NCI-H1048 (cell line): Measurements from ENCODE around the gene NOC2L.
"Not testable (repeated sequence)": the region's sequence is repeated elsewhere in the genome, so short reads cannot be mapped to it uniquely, and the experiment has no call there.

Experiments
- DNase-seq: peaks from one replicate; lab custom pipeline; 2025; lab: John Stamatoyannopoulos, UW

NOC2L gene

DNA sequence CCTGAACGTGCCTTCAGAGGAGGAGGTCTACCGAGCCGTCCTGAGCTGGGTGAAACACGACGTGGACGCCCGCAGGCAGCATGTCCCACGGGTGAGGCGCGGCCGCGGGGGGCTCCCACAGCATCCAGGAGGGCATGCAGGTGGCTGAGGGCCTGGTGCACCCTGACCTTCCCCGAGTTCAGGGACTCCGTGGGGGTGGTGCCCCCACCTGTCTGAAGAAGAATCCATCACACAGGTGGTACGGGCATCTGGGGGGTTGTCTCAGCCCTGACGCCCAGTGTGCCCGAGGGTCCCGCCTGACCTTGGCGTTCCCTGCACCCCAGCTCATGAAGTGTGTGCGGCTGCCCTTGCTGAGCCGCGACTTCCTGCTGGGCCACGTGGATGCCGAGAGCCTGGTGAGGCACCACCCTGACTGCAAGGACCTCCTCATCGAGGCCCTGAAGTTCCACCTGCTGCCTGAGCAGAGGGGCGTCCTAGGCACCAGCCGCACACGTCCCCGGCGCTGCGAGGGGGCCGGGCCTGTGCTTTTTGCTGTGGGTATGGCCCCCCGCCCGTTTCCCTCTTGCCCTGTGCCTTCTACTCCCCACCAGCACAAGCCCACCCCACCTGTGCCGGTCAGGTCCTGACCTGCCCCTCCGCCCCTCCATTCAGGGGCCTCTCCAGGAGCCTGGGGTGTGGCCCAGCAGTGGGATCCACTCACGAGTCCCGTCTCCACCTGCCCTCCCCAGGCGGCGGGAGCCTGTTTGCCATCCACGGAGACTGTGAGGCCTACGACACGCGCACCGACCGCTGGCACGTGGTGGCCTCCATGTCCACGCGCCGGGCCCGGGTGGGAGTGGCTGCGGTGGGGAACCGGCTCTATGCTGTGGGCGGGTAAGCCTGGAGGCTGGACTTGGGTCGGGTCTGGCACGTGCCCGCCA, 3.6 kb upstream of the NOC2L start:
- no peak for DNase-seq

DNA sequence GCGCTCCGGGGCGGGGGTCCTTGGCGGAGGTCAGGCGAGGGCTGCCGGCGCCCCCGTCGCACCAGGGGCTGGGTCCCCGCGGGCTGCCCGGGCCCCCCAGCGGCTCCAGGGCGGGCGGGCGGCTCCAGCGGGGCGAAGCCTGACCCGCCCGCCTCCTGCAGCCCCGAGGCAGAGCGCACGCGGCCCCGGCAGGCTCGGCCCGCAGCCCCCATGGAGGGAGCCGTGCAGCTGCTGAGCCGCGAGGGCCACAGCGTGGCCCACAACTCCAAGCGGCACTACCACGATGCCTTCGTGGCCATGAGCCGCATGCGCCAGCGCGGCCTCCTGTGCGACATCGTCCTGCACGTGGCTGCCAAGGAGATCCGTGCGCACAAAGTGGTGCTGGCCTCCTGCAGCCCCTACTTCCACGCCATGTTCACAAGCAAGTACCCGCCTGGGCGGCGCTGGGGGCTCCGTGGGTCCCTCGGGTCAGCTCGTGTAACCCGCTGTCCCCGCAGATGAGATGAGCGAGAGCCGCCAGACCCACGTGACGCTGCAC, 2.1 kb upstream of the NOC2L start:
- DNase-seq: no peak

DNA sequence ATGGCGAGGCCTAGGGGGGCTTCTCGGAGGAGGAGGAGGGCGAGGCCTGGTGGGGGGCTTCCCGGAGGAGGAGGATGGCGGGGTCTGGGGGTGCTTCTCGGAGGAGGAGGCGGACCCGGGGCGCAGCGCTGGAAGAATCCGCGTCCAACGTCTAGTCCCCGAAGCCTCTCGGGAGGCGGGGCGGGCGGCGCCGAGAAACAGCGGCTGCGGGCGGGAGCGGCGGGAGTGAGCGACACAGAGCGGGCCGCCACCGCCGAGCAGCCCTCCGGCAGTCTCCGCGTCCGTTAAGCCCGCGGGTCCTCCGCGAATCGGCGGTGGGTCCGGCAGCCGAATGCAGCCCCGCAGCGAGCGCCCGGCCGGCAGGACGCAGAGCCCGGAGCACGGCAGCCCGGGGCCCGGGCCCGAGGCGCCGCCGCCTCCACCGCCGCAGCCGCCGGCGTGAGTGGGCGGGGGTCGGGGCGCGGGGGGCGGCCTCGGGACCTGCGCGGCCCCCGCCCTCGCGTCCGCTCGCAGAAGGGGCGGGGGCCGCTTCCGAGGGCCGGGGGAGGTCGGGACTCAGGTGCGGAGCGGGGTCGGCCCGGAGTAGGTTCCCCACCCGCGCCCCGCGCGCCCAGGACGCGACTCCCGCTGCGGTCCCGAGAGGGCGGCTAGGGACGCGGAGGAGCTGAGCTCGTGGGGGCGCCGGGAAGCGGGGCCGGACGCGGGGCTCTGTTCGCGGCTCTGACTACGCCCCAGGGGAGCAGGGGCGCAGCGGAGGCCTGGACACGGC, 1.5 kb upstream of the NOC2L start, which contains the start of gene KLHL17:
TSS of gene KLHL17 (plus strand) at position 222 of the 769 bp plus-strand sequence. CDS start at position 332, 110 bp downstream.
- no peak for DNase-seq

DNA sequence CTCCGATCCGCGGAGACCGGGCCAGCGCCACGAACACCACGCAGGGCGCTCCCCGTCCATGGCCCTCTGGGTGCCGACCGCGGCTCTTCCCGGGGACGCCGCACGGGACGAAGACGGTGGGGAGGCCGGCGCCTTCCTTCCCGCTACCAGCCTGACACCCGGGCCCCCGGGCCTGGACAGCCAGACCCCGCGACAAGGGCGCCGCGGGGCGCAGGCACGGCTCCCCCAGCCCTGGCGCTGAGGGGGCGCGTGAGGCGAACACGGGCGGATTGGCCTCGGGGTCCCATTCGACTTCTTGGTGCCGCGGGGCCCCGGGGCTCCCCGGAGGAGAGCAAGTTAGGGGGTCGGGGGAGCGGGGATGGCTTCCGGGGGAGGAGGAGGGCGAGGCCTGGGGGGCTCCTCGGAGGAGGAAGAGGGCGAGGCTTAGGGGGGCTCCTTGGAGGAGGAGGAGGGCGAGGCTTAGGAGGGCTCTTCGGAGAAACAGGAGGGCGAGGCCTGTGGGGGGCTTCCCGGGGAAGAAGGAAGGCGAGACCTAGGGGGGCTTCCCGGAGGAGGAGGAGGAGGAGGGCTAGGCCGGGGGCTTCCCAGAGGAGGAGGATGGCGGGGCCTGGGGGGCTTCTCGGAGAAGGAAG, 791 bp upstream of the NOC2L start:
- no peak for DNase-seq

DNA sequence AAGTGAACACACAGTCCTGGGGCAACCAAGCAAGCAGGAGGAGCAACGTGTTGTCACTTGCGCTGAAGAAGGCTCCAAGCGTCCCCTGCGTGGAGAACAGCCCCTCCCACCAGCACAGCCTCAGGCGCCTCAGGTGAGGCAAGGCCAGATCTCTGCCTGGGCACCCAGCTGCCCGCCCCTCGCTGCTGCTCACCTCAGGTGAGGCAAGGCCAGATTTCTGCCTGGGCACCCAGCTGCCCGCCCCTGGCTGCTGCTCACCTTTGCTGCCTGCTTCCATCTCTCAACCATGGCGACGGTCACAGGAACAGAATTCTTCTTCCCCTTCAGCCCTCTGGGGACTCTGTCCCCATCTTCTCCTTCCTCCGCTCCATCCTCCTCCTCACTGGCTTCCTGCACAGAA, 2.4 kb downstream of the NOC2L start:
- DNase-seq: no peak

DNA sequence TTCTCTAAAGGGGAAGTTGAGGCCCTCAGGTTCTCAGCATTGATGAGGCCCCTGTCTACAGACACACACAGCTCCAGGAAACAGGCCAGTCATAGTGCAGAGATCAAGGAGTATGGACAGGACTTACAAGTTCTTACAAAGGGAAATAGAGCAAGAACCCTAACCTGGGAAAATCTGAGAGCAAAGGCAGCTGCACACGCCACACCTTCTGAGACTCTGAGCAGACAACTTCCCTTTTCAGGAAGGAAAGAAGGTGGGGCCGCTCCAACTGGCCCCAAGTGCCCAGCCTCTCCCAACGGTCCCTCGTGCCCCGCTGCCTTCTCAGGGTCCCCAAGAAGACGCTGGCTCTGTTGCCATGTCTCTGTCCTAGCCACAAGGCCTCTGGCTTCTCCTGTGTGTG, 3.6 kb downstream of the NOC2L start:
- no peak for DNase-seq

DNA sequence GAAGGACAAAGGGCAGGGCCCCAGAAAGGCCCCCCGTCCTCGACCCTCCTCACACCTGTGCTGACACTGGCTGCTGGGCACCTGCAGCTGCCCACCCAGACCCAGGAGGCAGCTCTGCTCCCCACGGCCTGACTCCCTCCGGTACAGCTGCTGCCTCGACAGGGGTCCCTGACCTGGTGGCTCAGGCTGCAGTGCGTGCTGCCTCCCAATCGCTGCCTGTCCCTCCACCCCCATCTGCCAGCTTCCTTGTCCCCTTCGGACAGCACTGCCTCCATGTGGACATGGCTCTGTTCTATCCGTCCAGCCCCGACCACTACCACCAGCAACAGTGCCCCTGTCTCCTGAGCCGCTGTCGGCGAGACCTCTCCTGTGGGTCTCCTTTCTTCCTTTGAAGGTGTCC, 4.1 kb downstream of the NOC2L start:
- no peak for DNase-seq

DNA sequence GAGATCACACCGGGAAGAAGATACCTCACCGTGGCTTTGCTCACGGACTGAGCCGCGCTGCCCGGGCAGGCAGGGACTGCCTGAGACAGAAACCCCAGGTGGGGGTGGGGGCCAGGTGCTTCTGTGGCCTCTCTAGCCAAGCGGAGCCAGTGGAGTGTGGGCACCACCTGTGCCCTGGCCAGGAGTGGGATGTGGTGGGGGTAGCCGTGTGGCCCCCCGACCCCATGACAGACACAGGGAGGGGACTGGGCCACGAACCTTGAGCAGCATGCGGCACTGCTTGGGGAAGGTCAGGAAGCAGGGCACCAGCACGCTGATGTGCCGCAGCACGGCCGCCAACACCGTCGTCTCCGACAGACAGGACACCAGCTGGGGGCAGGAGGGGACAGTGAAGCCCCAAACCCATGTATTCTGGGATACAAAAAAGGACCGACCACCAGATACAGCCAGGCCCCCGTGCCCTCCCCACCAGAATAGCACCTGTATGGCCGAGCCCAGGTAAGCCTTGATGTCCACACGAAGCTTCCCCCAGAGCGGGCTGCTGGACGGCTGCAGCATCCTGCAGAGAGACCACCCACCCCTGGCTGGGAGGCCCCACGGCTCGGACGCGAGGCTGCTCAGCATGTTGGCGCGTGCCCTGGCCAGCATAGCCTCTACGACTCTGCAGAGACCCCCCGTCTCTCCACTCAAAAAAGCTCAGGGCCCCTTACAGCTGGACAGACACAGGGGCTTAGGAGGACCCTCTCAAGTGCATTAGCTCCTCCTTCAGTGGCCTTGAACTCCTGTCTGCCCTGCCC, 5.3 kb downstream of the NOC2L start:
- no peak for DNase-seq

DNA sequence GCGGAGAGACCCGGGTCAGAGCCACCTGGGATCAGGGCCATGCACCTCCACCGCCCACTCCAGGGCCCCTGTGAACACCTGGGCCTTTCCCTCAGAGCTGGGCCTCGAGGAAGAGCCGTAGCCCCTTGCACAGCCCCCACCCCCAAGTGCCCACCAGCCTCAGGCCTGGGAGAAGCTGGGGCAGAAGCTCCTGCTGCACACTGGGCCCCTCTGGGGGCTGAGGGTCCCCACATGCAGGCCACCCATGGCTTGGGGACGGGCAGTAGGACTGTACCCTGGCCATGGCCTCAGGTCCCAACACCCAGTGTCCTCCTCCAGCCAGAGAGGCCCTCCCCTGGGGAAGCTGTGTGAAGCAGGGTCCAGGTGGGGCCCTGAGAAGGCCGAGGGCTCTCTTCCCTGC, 6.5 kb downstream of the NOC2L start:
- no peak for DNase-seq

DNA sequence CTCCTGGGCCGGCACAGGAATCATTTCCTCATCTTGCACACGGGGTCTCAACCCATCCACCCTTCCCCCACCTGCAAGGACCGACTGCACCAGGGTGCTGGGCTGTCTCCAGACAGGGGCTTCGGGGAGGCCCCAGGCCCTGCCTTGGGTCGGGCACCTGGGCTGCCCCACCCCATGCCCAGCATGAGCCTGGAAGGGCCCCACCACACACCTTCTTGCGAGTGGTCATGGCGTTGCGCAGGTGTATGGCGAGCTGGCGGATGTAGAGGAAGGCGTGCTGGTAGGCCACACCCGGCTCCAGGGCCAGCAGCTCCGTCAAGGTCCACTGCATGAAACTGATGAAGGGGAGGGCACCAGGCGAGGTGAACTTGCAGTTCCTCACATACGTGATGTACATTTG, 6.9 kb downstream of the NOC2L start:
- no peak for DNase-seq

DNA sequence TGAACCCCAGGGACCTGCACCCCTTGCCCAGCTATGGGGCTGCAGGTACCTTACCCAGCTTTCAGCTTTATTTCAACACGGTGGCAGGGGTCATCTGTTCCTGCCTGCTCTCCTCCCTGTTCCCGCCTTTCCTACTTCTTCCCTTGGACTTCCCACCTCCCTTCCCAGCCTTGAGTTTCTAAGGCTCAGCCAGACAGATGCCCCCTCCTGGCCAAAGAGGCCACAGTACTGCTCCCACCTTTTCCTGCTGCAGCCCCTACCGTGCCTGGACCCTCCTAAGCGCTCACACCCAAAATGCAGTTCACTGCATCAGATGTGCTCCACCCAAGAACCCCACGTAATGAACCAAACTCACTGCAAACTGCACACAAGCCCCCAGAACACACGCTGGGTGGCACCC, 7.7 kb downstream of the NOC2L start:
- DNase-seq: no peak

DNA sequence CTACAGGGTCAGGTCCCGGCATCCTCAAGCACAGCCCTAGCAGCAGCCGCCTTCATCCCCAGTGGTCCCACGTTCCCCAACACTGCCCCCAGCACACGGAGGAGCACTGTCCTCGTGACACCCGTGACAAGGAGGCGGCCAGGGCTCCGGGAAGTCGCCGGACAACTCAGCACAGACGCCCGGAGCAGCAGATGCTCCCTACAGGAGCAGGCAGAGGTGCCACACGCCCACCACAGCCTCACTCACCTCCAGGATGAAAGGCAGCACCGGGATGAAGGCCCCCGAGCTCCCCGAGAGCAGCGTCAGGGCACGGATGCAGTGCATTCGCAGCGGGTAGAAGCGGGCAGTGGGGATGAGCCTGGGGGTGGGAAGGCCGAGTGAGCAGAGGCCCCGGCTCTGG, 8.2 kb downstream of the NOC2L start:
- DNase-seq: no peak

DNA sequence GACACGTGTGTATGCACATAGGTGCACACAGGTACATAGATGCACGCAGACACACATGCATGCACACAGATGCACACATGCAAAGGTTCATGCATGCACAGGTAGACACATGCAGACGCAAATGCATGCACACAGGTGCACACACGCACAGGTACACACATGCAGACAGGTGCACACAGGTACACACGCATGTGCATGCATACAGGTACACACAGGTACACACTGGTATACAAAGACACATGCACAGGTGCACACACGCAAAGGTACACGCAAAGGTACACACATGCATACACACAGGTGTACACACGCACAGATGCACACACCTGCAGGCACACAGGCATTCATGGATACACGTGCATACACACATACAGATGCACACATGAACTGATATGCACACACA, 8.8 kb downstream of the NOC2L start:
- no peak for DNase-seq

DNA sequence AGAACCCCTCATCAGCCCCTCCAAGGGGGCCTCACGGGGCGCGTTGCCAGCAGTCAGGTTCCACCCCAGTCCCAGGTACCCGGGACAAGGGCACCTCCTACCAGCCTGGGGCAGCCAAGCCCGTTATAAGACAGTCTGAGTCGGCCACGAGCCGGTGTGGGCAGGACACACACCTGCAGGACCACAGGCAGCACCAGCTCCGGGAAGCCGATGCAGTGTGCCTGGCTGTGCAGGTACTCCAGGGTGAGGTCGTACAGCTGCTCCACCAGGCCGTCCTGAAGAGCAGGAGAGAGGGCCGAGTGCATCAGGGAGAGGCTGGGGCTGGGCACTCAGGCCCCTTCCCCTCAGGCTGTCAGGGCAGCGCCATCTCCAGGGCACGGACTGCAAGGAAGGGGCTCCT, 11.1 kb downstream of the NOC2L start:
- no peak for DNase-seq

DNA sequence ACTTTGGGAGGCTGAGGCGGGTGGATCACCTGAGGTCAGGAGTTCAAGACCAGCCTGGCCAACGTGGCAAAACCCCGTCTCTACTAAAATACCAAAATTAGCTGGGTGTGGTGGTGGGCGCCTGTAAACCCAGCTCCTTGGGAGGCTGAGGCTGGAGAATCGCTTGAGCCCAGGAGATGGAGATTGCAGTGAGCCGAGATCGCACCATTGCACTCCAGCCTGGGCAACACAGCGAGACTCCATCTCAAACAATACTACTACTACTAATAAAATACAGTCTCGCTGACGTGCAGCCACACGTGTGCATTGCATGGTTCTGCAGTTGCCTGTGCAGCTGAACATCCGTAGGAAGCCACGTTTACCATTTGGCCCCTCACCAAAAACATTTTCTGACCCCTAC, 12.2 kb downstream of the NOC2L start:
- not testable (repeated sequence) for DNase-seq

DNA sequence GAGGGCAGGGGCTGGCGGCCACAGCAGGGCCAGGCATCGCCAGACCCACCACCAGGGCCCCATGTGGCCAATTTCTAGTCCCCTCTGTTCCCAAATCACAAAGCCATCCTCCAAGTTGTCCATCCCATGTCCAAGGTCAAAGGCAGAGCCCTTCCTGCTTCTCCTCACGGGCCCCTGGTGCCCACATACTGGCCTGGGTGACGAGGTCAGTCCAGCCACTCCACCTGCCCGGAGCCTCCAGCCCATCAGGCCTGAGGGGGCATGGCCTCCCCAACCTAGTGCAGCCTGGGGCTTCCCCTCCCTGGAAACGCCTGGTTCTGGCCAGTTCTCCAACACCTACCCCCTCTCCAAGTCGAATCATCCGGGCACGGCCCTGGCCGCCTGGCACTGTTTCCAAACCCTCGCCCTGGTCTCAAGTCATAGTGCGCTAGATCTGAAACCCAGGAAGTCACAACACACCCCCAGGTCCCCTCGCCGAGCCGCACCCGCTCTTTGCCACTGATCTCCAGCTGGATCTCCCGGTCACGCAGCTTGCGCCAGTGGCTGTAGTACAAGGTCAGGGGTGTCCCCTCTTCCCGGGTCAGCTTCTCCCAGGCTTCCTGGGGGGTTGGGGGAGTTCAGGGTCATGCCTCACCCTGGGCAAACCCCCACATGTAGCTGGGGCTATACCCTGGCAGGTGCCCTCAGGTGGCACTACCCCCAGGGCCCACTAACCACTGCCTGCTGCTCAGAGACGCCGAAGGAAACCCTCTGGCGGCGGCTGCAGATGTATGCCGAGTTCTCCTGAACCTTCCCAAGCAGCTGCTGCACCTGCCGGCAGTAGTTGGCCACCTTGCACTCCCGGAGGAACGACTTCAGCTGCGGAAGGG, 13.1 kb downstream of the NOC2L start:
- DNase-seq: no peak

DNA sequence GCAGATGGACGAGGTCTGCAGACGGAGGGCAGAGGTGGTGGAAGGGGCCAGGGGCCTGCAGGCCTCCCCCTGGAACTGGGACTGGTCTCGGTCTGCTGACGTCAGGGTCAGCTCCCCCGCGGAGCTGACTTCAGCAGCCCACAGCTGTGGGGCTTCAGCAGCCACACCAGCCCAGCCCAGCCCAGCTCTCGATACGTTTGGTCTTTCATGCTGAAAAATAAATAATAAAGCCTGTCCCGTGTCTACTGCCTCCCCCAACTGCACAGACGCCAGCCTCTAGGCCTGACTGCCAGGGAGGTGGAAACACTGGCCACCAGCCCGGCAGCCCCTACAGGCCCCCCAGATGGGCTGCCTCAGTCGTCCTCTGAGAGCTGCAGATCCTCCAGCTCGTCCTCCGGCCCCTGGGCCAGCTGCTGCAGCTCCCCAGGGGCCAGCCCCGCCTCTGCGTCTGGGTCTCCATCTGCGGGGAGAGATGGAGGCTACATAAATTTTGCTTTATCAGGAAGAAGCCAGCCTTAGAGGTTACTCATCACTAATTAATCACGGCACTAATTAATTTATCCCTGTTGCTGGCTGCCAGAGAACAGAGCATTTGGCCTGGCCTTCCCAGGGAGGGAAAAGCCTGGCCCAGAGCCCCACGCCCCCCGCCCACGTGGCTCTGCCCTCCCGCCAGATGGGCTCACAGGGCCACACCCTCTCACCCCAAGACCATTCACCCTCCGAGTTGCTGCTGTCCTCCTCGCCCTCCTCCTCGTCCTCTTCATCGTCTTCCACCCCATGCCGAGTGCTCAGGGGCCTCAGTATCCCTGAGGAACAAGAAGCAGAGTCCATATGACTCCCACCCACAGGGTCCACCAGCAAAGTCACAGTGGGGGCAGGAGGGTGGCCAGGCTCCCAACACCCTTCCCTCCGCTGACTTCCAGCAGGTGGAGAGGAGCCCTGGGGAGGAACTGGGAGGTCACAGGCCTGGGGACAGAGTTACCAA, 14.4 kb downstream of the NOC2L start:
- DNase-seq: no peak

DNA sequence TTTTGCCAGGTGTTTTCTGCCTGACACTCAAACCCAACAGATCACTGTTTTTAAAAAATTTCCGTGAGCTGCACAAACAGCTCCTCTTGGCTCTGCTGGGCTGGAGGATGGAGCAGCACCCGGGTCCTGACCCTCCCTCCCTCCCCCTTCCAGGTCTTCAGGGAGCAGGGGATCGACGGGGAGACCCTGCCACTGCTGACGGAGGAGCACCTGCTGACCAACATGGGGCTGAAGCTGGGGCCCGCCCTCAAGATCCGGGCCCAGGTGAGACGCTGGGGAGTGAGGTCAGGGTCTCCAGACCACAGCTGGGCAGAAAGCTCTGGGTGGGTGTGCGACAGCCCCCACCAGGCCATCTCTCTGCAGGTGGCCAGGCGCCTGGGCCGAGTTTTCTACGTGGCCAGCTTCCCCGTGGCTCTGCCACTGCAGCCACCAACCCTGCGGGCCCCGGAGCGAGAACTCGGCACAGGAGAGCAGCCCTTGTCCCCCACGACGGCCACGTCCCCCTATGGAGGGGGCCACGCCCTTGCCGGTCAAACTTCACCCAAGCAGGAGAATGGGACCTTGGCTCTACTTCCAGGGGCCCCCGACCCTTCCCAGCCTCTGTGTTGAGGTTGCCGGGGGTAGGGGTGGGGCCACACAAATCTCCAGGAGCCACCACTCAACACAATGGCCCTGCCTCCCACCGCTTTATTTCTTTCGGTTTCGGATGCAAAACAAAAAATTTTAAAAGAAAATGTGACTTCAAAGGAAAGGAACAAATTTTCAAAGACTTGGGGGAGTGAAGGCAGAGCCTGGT, 15.3 kb downstream of the NOC2L start:
- no peak for DNase-seq
